Spleen (tissue), 7 donors: Measurements from ENCODE around the gene HDDC2.

ENCODE experiments used
- CTCF ChIP-seq, 11 experiments: fragments of 200-600 bp in 7 of 11; fragments of 450-650 bp in 4 of 11; sonication (generic) in 4 of 11; IDR thresholded peaks in 8 of 11; conservative IDR thresholded peaks in 3 of 11; 1 replicate in 7 of 11; 2 replicates in 4 of 11; pipeline versions ENCODE4 v1.4.0 to v1.8.0; 2016 to 2021; ENCODE audit warnings: antibody characterized with exemption in 11 of 11, inconsistent platforms in 4 of 11, mild to moderate bottlenecking in 1 of 11
- POLR2AphosphoS5 ChIP-seq, 3 donors: sonication (generic); formaldehyde crosslinking; IDR thresholded peaks; one replicate each; pipeline ENCODE4 v1.5.1; 2017; ENCODE audit warnings: antibody characterized with exemption in 3 of 3
- donor health status: DM: no; HTN: no; CAD: no; lungs with moderate emphysema.
- donor health status: DM: no; HTN: no; CAD: no.
- donor health status: DM: no; HTN: no; CAD: no.

GRCh38 chr6:125273251-125273650, 28.5 kb downstream of the HDDC2 start:
- no peak for TF ChIP-seq CTCF (IDR thresholded peaks at IDR 0.05 in 8 of 11, conservative IDR thresholded peaks at IDR 0.05 in 3 of 11)
- no peak for TF ChIP-seq POLR2AphosphoS5 (IDR thresholded peaks at IDR 0.05)
